Keratinocyte (primary cell): ENCODE data around the gene SLC27A2.

ENCODE experiments used
- EZH2 ChIP-seq: IDR thresholded peaks from one replicate; pipeline ENCODE4 v1.6.1; 2012; ENCODE audit warnings: inconsistent platforms, mild to moderate bottlenecking, low read length, moderate library complexity
- TF ChIP-seq, protein P1 (sequence below), 3 experiments: IDR thresholded peaks in 1 of 3; conservative IDR thresholded peaks in 1 of 3; optimal IDR thresholded peaks in 1 of 3; 2 replicates in 2 of 3; 3 replicates in 1 of 3; pipeline versions ENCODE3 to v1.5.1; 2011; ENCODE audit warnings: low read length in 3 of 3, mild to moderate bottlenecking in 3 of 3, moderate library complexity in 2 of 3, control low read depth in 1 of 3, inconsistent platforms in 1 of 3; ENCODE audit not compliant: insufficient read depth in 2 of 3; ENCODE audit errors: extremely low read depth in 1 of 3

DNA sequence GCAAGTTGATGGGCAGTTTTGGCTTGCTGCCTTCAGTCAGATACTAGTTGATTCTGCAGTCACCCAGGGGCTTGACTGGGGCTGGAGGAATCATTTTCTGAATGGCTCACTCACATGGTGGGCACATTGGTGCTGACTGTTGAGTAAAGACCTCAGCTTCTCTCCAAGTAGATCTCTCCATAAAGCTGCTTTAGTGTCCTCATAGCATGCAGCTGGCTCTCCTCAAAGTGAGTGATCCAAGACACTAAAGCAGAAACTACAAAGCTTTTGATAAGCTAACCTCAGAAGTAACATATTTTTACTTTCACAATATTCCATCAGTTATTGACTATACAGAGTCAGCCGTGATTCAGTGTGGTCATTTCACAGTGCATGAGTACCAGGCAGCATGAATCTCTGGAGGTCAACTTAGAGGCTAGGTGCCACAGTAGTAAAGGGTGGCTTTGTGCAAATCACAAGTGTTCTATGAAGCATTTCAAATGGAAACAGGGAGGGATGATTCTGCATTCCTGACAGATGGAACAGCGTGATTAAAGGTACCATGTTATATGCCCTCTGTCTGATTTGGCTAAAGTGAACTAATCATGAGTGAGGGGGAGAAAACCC lies 38.6 kb upstream of the SLC27A2 start:
- TF ChIP-seq, protein P1, sequence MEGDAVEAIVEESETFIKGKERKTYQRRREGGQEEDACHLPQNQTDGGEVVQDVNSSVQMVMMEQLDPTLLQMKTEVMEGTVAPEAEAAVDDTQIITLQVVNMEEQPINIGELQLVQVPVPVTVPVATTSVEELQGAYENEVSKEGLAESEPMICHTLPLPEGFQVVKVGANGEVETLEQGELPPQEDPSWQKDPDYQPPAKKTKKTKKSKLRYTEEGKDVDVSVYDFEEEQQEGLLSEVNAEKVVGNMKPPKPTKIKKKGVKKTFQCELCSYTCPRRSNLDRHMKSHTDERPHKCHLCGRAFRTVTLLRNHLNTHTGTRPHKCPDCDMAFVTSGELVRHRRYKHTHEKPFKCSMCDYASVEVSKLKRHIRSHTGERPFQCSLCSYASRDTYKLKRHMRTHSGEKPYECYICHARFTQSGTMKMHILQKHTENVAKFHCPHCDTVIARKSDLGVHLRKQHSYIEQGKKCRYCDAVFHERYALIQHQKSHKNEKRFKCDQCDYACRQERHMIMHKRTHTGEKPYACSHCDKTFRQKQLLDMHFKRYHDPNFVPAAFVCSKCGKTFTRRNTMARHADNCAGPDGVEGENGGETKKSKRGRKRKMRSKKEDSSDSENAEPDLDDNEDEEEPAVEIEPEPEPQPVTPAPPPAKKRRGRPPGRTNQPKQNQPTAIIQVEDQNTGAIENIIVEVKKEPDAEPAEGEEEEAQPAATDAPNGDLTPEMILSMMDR (optimal IDR thresholded peaks at IDR 0.05 in 1 of 3, IDR thresholded peaks at IDR 0.05 in 1 of 3, conservative IDR thresholded peaks at IDR 0.05 in 1 of 3; ENCODE audit: extremely low read depth in 1 of 3, insufficient read depth in 2 of 3, low read length in 3 of 3) = no peak
- TF ChIP-seq EZH2 = no peak
